Endometrium (tissue), 2 donors: ENCODE data around the gene ZNF638.
A peak's percentile ranks its signal among the peaks of the same experiment; 100 is the strongest.
"Not testable (repeated sequence)": the region's sequence is repeated elsewhere in the genome, so short reads cannot be mapped to it uniquely, and the experiment has no call there.

ENCODE experiments used
- FAIRE-seq: peaks from 2 replicates; lab custom pipeline; 2012; peaks lifted over from hg19 to GRCh38; lab: Jason Lieb, UNC
- donor health status: control.
- donor health status: control.

The ZNF638 gene

GRCh38 chr2:71331581-71332434 is at the start of gene ZNF638:
Gene ZNF638, plus strand, starts transcription at chr2:71331782. Its CDS starts 17,173 bp downstream, at chr2:71348955.
- FAIRE-seq: no peak

GRCh38 chr2:71281950-71282349 is 49.6 kb upstream of the ZNF638 start:
- no peak for FAIRE-seq

- no peak for FAIRE-seq
These were observed 49.1 kb upstream of the ZNF638 start for GRCh38 chr2:71282493-71282892.

GRCh38 chr2:71283131-71283530 is 48.5 kb upstream of the ZNF638 start:
- no peak for FAIRE-seq

- no peak for FAIRE-seq
These were observed 45.9 kb upstream of the ZNF638 start for GRCh38 chr2:71285706-71286105.

- FAIRE-seq: no peak
These were observed 40.2 kb upstream of the ZNF638 start for GRCh38 chr2:71291398-71291797.

GRCh38 chr2:71292159-71292558 is 39.4 kb upstream of the ZNF638 start:
- no peak for FAIRE-seq

GRCh38 chr2:71298914-71299313 is 32.7 kb upstream of the ZNF638 start:
- FAIRE-seq: no peak

- FAIRE-seq: peak; percentile 78
These were observed 32.1 kb upstream of the ZNF638 start for GRCh38 chr2:71299507-71299906.

GRCh38 chr2:71303849-71304248 is 27.7 kb upstream of the ZNF638 start:
- FAIRE-seq: no peak

- no peak for FAIRE-seq
These were observed 24.8 kb upstream of the ZNF638 start for GRCh38 chr2:71306762-71307161.

GRCh38 chr2:71313016-71313766 is 18.4 kb upstream of the ZNF638 start:
- no peak for FAIRE-seq

GRCh38 chr2:71317060-71317459 is 14.5 kb upstream of the ZNF638 start:
- no peak for FAIRE-seq

- FAIRE-seq: not testable (repeated sequence)
These were observed 13.7 kb upstream of the ZNF638 start for GRCh38 chr2:71317900-71318299.

- FAIRE-seq: no peak
These were observed 8.2 kb upstream of the ZNF638 start for GRCh38 chr2:71323386-71323785.

- FAIRE-seq: no peak
These were observed 4.6 kb upstream of the ZNF638 start for GRCh38 chr2:71326968-71327367.

GRCh38 chr2:71327916-71328315 is 3.7 kb upstream of the ZNF638 start:
- FAIRE-seq: no peak

- FAIRE-seq: no peak
These were observed 1.4 kb upstream of the ZNF638 start for GRCh38 chr2:71330155-71330554.

GRCh38 chr2:71330585-71331330 is 824 bp upstream of the ZNF638 start:
- FAIRE-seq: no peak

GRCh38 chr2:71331331-71331580 is 326 bp upstream of the ZNF638 start:
- not testable (repeated sequence) for FAIRE-seq

- FAIRE-seq: no peak
These were observed 834 bp downstream of the ZNF638 start for GRCh38 chr2:71332435-71332796.

- FAIRE-seq: no peak
These were observed 2.0 kb downstream of the ZNF638 start for GRCh38 chr2:71333619-71334018.

- FAIRE-seq: no peak
These were observed 4.8 kb downstream of the ZNF638 start for GRCh38 chr2:71336384-71336783.
